Measurements from ENCODE around the gene FAM234B. TPM values are rescaled to one million over a fixed set of nuclear protein-coding genes. Genes with fewer than 3 reads are reported as not detected.
"Not testable (repeated sequence)": the region's sequence is repeated elsewhere in the genome, so short reads cannot be mapped to it uniquely, and the experiment has no call there.

Gene FAM234B
- total RNA-seq, 1 experiment from 2014 or later: 9.1 TPM

- DNase-seq (ENCODE audit: low read depth): no peak
Measured at GRCh38 chr12:13023811-13024530, 20.2 kb upstream of the FAM234B start.

- no peak for DNase-seq (ENCODE audit: low read depth)
Measured at GRCh38 chr12:13024531-13024916, 19.7 kb upstream of the FAM234B start.

- no peak for DNase-seq (ENCODE audit: low read depth)
Measured at GRCh38 chr12:13026286-13026685, 17.9 kb upstream of the FAM234B start.

DNA sequence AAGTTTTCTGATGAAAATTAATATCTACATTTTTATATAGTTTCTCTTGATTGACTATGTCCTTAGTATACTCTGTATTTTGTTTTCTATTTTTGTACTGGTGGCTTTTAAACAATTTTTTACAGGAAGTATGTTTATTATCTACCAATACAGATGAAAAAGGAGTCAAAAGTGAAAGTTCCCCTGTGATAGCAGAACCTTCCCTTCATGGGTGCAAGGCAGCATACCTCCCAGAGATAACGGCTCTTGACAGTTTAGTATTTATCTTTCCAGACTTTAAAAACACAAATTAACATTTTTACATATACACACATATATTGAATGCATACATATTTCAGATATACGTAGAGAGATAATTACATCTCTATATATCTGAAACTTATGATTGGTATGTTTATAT, 17.1 kb upstream of the FAM234B start:
- DNase-seq (ENCODE audit: low read depth): no peak

DNA sequence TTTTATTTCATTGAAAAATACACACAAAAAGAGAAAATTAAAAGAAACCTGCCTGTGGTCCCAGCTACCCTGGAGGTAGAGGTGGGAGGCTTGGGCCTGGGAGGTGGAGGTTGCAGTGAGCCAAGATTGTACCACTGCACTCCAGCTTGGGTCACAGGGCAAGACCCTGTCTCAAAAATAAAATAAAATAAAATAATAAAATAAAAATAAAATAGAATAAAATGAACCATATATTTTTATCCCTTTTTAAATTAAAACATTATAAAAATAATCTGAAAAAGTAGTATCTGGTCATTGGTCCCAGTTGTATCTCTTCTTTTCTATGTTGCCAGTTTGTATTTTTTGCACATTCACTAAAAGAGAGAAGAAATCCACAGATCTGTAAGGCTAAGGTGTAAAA, 16.7 kb upstream of the FAM234B start:
- DNase-seq (ENCODE audit: low read depth): no peak

GRCh38 chr12:13028825-13029570, 15.2 kb upstream of the FAM234B start:
- DNase-seq (ENCODE audit: low read depth): no peak

GRCh38 chr12:13030541-13031291, 13.5 kb upstream of the FAM234B start:
- no peak for DNase-seq (ENCODE audit: low read depth)

GRCh38 chr12:13032164-13032563, 12.0 kb upstream of the FAM234B start:
- DNase-seq (ENCODE audit: low read depth): no peak

GRCh38 chr12:13033476-13033875, 10.7 kb upstream of the FAM234B start:
- DNase-seq (ENCODE audit: low read depth): no peak

DNA sequence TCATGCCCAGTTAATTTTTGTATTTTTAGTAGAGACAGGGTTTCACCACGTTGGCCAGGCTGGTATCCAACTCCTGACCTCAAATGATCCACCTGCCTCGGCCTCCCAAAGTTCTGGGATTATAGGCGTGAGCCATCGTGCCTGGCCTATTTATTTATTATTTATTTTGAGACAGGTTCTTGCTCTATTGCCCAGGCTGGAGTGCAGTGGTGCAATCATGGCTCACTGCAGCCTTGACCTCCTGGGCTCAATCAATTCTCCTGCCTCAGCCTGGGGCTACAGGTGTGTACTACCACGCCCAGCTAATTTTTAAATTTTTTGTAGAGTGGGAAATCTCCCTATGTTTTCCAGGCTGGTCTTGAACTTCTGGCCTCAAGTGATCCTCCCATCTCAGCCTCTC, 8.8 kb upstream of the FAM234B start:
- not testable (repeated sequence) for DNase-seq (ENCODE audit: low read depth)

DNA sequence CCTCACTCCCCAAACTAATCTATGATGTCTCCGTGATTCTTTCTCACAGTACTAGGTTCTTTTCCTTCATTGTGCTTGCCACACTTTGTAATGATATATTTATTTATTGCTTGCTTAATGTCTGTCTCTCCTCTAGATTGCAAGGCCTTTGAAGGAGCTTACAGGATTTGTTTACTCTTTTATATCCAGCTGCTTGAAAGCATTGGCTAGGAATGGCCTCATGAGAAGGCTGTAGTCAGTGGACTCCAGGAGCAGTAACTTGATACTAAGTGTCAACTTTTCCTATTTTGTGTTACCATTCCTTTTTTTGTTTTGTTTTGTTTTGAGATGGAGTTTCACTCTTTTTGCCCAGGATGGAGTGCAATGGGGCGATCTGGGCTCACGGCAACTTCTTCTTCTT, 7.3 kb upstream of the FAM234B start:
- DNase-seq (ENCODE audit: low read depth): no peak

DNA sequence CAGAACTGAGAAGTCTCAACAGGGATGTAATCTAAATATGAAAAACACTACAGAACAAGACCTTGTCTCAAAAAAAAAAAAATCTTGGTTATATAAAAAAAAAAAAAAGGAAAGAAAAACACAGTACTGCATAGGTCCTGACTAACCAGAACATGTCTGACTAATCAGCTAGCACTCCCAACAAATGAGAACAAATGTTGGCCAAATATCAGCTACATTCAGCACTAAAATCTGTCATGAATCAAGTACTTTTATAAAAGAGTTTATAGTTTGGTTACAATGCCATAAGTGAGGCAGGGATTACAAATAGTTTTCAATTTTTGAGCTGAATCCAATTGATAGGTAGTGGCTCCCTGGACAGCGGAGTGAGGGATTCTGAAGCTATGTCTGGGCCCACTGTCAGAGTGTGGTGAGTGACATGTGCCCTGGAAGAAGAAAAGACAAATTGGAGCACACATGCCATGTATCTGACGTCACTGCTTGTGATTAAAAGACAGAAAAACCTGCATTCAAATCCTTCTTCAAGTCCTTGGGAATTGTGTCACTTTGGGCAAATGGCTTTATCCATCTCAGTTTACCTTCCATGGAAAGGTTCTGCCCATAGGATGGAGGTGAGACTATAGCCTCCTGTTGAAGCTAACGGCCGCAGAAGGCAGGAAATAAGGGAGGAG, 5.6 kb upstream of the FAM234B start:
- peak; percentile 79 for DNase-seq (ENCODE audit: low read depth)

- DNase-seq (ENCODE audit: low read depth): no peak
Measured at GRCh38 chr12:13039328-13039956, 4.7 kb upstream of the FAM234B start.

DNA sequence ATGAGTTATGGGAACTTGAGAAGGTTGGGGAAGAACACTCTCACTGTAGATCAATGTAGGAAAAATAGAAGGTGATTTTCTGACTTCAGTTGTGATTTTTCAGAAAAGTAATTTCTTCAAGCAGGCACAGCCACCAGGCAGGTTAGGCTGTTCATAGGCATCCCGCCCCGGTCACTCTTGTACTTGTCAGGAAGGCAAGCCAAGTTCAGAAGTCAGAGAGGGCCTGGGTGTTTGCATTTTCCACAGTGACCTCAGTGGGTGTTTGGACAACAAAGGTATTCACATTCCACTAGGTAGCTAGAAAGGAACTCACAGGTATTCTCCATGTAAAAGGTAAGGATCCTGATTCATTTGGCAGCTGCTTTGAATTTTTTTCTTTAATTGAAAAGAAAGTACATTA, 3.0 kb upstream of the FAM234B start:
- DNase-seq (ENCODE audit: low read depth): no peak

- no peak for DNase-seq (ENCODE audit: low read depth)
Measured at GRCh38 chr12:13042666-13043230, 1.4 kb upstream of the FAM234B start.

GRCh38 chr12:13044906-13045299, 722 bp downstream of the FAM234B start:
- DNase-seq (ENCODE audit: low read depth): no peak

DNA sequence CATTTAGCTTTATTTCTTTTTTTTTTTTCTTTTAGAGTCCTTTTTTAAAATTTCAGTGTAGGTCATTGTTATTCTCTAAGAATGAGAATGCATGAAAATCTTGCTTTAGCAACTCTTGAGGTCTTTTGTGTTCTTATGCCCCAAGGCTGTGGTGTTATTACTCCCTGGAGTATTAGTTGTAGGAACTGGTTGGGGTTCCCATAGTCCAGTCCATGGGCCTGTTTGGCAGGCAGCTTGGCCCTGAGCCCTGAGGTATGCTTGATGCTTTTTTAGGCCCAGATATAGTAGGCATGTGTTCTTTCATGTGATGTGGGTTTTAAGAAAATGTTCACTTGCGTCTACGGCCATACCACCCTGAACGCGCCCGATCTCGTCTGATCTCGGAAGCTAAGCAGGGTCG, 1.6 kb downstream of the FAM234B start:
- DNase-seq (ENCODE audit: low read depth): no peak

DNA sequence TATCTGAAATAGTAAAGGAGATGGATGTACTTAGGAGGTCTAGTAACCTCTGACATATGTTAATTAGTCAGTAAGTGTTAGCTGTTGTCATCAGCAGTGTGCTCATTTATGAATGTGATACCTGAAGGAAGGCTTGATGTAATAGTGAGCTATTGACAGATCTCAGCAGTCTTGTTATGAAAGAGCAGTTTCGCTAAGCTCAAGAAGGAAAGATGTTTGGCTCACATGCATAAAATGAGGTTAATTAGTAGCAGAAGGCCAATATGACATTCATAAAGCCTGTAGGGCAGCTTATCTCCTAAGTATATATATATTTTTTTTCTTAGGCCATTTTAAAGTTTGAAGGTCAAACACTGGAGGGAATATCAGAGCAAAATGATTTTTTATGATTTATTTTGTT, 2.8 kb downstream of the FAM234B start:
- no peak for DNase-seq (ENCODE audit: low read depth)

DNA sequence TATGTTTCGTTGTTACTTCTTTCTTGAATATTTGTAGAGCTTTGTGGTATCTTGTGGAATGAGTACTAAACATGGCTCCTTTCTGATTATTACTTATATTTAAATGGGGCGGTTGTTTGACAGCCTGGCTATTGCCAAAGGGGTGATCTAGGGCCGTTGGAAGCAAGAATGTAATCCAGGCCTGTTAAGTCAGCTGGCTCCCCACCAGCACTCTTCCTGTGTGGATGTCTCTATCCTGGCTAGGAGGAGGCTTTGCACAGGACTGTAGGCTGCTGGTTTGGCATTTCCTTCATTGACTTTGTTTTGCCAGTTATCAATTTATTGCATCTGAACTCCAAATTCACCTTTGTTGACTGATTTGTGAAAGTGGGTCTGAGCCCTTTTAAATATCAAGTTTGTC, 5.6 kb downstream of the FAM234B start:
- no peak for DNase-seq (ENCODE audit: low read depth)

- DNase-seq (ENCODE audit: low read depth): no peak
Measured at GRCh38 chr12:13052421-13052820, 8.2 kb downstream of the FAM234B start.

- not testable (repeated sequence) for DNase-seq (ENCODE audit: low read depth)
Measured at GRCh38 chr12:13053617-13054016, 9.4 kb downstream of the FAM234B start.

Data from LHCN-M2 (cell line).